Activated naive CD4-positive, alpha-beta T cell (primary cell): ENCODE measurements around the gene RNF151.
"Not testable (repeated sequence)": the region's sequence is repeated elsewhere in the genome, so short reads cannot be mapped to it uniquely, and the experiment has no call there.

Source experiments
- DNase-seq, 4 experiments: peaks; one replicate each; lab custom pipeline; 2025; lab: John Stamatoyannopoulos, UW

The RNF151 gene

DNA sequence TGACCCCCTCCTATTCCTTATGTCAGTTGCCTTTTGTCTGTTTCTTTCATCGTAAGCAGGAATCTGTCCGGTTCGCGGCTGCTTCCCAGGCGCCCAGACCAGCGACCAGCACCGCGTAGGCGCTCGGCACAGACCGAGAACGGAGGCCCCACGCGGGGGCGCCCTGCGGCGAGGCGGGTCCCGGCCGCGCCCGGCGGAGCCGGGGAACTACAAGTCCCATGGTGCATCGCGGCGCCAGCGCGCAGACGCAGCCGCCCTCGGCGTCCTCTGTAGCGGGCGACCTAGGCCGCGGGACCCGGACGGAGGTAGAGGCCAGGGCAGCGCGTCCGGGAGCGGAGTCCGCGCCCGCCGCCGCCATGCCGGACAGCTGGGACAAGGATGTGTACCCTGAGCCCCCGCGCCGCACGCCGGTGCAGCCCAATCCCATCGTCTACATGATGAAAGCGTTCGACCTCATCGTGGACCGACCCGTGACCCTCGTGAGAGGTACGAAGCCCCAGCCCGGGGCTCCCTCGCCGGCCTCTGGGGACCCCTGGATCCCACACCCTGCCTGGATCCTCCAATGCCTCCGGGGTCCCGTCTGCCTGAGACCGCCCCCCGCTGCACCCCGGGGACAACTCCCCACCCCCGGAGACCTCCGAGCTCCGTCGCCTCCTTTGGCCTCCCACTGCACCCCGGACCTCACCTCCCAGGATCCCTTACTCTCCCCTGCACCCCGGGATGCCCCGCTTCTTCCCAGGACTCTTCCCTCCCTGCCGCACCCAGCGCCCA, 7.2 kb upstream of the RNF151 start, which contains the start of gene NDUFB10:
TSS of gene NDUFB10 (plus strand) at position 270 of the 771 bp plus-strand sequence. CDS start at position 357, 87 bp downstream.
- DNase-seq, result peak; percentile 75 to 92 (median 86)

DNA sequence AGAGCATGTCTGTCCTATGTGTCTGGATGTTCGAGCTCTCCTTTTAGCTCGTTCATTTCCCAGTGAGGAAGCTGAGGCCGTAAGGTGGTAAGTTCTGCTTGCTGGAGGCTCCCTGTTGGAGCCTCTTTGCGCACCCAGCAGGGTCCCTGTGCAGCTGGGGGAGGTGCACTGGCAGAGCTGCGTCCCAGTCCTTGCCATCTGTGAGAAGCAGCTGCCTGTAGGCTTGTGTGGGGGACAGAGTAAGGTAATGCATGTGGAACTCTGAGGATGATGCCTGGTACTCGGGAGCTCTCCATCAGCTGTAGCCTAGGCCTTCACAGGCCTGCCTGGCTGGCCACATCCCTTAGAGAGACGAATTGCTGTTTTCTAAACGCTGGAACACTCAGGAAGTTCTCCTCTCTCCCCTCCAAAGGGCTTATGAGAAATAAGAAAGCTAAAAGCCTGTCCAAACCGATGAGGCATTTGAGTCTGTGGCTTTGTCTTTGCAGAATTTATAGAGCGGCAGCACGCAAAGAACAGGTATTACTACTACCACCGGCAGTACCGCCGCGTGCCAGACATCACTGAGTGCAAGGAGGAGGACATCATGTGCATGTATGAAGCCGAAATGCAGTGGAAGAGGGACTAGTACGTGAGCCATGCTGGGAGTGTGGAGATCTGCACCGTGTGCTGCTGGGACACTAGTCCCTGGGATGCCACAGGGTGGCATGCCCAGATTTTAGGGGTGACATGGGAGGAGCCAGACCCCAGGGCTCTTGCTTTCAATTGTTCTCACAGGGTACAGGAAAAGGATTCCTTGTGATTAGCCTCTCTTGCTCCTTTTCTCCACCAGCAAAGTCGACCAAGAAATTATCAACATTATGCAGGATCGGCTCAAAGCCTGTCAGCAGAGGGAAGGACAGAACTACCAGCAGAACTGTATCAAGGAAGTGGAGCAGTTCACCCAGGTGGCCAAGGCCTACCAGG, 5.7 kb upstream of the RNF151 start:
- DNase-seq, result peak in 1 of 4 experiments; percentile 35

DNA sequence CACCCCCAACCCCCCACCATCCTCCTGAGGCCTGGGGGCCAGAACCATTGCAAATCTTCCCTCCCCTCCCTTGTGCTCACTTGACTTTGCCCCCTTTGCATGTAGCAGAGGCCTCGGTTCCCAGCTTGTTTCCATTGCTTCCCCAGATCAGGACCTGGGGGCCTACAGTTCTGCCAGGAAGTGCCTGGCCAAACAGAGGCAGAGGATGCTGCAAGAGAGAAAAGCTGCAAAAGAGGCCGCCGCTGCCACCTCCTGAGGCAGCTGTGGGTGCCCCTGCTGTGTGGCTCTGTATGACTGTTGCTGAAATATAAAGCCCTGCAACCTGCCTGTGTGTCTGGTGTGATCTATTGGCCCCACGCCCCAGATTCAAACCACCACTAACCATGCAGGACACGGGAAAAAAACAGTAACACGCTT, 5.0 kb upstream of the RNF151 start:
- DNase-seq, result no peak

DNA sequence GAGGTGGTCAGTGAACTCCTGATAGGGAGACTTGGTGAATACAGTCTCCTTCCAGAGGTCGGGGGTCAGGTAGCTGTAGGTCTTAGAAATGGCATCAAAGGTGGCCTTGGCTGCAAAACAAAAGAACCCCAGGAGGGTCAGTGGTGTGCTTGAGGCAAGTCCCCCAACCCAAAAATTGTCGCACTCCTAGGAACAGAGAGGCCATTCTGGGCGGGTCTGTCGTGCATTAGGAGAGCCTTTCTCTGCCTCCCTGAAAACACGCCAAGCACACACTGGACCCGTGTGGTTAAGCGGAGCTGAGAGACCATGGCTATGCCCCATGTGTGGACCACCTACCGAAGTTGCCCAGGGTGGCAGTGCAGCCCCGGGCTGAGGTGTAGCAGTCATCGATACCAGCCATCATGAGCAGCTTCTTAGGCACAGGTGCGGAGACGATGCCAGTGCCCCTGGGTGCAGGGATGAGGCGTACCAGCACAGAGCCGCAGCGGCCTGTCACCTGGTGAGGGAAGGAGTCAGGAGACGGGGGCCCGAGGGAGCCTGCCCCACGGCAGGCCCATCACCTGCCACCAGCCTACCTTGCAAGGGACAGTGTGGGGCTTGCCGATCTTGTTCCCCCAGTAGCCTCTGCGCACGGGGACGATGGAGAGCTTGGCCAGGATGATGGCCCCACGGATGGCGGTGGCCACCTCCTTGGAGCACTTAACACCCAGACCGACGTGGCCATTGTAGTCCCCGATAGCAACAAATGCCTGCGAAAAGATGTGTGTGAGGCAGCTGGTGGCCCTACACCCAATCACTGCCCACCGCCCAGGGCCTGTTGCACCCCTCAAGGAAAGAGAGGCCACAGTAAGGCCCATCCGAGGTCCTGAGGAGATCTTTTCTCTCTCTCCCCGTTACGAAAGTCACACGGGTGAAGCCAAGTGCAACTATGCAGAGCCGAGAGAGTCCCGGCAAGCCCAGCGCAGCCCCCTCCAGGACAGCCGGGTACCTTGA, 4.2 kb upstream of the RNF151 start:
- not testable (repeated sequence) for DNase-seq

DNA sequence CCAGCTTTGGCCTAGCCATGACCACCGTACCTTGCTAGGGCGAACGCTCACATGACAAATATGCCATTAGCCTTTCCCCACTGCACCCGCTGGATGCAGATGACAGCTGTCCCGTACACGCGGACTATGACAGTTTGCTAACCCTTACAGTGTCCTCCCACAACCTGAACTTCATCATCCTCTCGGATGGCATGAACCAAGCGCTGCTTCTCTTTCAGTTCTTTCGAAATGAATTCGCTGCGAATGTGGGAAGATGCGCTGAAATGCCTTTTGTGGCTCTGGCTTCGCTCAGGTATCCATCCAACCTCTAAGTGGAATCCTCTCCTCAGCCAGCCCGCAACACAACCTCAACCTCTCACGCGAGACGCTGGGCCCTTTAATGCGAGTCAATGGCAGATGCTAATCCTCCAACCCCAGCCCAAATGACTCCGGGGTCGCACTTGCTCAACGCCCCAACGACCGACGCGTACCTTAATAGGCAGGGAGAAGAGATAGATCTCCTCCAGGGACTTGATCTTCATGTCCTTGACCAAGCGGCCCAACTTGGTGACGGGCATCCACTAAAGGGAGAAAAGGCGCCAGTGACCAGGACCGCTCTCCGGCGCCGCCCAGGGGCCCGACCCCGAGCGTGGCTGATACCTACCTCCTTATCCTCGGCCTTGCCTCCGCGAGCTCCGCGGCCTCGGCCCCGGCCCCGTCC, 2.7 kb upstream of the RNF151 start:
- peak in 2 of 4 experiments; percentile 31 to 32 for DNase-seq

DNA sequence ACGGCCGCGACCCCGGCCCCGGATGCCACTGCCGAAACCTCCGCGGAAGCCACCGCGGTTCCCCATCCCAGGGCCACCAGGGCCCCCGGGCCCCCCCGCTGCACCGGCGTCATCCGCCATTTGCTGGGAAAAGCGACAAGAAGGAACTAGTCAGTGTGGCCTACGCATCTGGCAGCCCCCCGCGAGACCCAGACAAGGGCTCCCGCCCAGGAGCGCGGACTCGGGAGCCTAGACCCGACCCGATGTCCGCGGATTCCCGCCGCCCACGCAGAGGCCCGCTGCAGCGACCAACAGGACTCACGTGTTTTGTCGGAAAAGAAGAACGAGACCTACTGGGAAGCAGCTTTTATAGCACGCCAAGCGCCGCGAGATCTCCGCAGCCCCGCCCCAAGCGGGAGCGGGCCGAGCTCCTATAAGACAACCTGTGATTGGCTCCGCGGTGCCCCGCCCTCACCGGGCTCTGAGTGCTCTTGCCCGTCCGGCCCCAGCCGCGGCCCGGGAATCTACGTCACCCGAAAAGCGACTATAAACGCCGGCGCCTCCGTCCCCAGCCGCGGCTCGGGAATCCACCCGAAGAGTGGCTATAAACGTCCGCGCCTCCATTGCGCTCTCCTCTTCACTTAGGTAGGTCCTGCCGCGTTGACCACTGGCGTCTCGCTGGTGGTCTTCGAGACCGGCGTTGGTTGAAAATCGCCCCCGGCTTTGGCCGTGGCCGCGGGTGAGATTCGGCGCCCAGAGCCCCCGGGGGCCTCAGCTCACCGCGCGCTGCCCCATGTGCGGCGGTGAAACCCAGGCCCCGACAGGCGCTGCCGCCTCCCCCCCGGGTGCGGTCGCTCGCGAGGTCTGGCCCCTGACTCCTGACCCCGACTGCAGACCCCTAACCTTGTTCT, 1.9 kb upstream of the RNF151 start, which contains the start of gene RPS2:
TSS of gene RPS2 (minus strand) at position 321 of the 890 bp plus-strand sequence. CDS start at position 120, 201 bp downstream.
- DNase-seq, result peak; percentile 96 to 97 (median 96)

DNA sequence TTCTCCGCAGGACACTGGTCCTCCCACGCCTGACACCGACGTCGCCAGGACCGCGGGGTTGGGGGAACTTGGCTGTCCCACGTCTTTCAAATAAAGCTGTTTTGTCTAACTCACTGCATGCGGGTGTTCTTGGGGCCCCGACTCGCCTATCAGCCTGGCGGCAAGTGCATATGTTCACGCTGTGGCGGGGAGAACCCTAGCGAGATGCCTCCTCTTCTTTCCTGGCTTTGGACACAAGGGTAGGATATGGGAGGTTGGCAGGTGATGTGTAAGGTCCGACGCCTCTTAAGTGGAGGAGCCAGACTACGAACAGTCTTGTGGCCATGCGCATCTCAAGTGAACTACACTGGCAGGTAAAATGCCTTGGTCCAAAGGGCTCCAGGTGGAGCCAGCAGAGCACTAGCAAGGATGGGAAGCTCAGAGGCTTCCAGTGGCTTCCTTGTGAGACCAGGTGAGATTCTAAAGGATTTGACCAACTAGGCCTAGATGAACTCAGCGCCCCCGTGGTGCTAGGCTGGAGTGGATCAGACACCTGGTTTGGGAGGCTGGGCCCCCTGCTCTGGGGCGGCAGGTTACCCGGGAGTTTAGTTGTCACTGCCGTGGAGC, 1.2 kb upstream of the RNF151 start:
- DNase-seq, result no peak

DNA sequence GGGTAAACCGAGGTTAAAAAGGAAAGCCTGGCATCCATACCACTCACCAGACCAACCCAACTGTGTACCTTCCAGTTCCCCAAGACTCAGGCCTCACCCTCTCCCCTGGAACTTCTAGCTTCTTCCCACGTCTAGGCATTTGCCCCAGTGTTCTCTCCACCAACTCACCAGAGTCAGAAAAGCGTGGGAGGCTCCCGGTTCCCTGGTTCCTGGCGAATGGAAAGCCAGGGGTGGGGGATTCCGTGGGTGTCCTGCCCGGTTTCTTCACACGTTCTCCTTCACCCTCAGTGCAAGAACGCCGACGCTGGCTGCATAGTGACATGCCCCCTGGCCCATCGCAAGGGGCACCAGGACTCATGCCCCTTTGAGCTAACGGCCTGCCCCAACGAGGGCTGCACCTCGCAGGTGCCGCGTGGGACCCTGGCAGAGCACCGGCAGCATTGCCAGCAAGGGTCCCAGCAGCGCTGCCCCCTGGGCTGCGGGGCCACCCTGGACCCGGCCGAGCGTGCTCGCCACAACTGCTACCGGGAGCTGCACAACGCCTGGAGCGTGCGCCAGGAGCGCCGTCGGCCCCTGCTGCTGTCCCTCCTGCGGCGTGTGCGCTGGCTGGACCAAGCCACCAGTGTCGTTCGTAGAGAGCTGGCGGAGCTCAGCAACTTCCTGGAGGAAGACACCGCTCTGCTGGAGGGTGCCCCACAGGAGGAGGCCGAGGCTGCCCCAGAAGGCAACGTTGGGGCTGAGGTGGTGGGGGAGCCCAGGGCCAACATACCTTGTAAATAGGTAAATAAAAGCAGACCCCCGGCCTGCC, 1.7 kb downstream of the RNF151 start:
- DNase-seq, result no peak

DNA sequence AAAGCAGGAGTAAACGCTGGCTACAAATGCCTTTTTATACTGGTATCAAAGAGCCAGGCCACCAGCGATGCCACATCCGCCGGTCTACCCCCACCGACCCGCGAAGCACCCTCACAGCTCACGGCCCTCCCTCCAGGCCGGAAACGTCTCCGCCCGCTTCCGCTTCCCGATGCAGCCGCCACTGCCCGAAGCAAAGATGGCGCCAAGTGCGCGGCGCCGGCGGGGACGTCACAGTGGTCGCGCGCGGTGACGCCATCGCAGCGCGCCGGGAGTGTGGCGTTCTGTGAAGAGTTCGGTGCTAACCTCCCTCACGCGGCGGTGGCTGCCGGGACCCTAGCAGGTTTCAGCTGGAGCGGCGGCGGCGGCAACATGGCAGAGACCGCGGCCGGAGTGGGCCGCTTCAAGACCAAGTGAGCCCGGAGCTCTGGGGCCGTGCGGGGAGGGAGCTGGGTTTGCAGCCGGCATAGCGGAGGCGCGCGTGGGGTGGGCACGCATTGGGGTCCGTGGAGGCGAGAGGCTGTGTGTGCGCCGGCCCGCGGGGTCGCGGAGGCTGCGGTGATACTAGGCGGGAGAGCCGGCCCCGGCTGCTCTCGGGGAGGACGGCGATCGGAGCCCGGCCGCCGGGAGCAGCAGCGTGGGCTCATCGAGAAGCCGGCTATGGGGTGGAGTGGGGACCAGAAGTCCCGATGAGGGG, 5.3 kb downstream of the RNF151 start, which contains the start of gene TBL3:
TSS of gene TBL3 (plus strand) at position 258 of the 694 bp plus-strand sequence. CDS start at position 370, 112 bp downstream.
- DNase-seq, result peak; percentile 92 to 96 (median 95)

DNA sequence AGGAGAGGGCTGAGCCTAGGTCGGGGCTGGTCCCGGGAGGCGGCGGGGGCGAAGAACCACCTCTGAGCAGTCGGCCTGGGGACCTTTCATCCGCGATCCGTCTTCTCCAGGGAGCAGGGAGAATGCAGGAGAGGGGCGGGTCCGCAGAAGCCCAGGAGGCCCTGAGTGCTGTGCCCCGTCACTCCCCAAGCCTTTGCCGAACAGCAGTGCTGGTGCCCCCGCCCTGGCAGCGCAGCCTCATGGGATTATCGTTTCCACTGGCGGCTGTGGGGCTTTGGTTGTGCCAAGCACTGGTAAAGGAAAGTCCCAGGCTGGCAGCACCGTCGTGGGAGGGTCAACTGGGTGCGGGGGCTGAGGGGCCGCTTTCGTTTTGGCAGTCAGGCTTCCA, 5.8 kb downstream of the RNF151 start:
- no peak for DNase-seq

DNA sequence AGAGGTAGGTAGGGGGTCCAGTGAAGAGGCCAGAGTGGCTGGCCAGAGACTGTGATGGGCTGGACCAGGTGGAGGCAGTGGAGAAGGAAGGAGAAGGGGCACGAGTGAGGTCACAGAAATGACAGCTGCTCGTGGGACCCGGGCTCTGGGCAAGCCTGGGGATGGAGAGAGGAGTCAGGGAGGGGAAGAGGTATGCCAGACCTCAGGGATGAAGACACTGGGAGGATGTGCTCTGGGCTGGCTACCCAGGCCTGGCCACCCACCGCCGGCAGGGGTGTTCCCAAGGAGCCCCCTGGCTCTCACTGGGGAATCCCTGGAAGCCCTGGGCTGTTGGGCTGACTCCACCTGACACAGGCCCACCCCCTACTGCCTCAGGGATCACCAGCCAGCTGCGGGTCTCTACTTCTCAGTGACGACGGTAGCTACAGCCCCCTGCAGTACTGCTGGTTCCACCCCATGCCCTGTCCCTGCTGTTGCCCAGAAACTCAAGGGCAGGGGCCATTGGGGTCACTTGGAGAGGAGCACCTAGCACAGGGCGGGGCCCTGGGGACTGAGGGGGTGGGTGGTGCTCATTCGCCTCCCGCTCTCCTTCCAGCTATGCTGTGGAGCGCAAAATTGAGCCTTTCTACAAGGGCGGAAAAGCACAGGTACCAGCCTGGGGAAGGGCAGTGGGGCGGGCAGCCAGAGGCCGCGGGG, 7.0 kb downstream of the RNF151 start:
- DNase-seq, result no peak

DNA sequence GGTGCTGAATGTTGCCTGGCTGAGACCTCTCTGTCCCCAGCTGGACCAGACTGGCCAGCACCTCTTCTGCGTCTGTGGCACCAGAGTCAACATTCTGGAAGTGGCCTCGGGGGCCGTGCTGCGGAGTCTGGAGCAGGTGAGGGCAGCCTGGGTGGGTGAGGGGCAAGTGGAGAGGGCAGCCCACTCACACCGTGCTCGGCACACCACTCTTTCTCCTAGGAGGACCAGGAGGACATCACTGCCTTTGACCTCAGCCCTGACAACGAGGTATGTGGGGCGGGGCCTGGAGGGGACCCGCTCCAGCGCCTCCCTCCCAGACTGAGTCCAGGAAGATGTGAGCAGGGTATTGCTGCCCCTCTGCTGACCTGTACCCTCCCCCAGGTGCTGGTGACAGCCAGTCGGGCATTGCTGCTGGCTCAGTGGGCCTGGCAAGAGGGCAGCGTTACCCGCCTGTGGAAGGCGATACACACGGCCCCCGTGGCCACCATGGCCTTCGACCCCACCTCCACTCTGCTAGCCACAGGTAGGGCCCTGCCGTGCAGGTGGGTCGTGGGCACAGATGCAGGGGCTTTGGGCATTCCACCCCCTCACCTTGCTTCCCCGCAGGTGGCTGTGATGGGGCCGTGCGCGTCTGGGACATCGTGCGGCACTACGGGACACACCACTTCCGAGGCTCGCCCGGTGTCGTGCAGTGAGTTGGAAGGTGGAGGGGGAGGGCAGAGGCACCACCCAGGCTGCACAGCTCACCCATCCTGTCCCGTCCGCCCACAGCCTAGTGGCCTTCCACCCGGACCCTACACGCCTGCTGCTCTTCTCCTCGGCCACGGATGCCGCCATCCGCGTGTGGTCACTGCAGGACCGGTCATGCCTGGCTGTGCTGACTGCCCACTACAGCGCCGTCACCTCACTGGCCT, 7.8 kb downstream of the RNF151 start:
- no peak for DNase-seq

DNA sequence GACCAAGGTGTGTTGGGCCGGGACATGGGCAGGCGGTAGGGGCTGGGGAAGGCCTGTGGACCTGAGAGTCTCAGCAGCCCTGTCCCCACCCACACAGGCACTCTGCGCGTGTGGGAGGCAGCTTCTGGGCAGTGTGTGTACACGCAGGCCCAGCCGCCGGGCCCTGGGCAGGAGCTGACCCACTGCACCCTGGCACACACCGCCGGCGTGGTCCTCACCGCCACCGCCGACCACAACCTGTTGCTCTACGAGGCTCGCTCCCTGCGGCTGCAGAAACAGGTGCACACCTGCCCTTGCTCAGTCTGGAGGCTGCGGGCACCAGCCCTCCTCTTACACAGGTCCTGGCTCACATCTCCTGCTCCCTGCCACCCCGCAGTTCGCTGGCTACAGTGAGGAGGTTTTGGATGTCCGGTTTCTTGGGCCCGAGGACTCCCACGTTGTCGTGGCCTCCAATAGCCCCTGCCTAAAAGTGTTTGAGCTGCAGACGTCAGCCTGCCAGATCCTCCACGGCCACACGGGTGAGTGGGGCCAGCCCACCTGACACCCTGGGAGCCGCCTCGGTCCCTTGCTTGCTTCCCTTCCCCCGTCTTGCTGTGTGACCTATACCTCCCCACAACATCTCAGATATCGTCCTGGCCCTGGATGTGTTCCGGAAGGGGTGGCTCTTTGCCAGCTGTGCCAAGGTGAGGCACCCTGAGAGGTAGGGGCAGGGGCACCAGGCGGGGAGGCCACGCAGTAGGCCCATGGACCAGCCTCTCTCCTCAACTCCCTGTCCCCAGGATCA, 9.0 kb downstream of the RNF151 start:
- DNase-seq, result no peak

DNA sequence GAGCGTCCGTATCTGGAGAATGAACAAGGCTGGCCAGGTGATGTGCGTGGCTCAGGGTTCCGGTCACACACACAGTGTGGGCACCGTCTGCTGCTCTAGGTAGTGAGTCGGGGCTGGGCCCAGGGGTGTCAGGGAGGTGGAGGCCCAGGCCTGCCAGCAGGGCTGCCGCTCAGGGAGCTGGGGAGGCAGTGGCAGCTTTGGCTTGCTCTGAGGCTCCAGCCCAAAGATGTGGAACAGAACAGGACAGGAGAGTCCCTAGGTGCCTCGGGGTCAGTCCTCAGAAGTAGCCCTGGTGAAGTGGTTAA, 9.5 kb downstream of the RNF151 start:
- no peak for DNase-seq
